Stimulated activated naive B cell treated with anti-CD40 and anti-IgM and Interleukin-4, amounts not matched to agents 10 μg/mL and 1 μg/mL and 100 μg/mL, for 72 hours (primary cell): Measurements from ENCODE around the gene SELPLG.
A peak's percentile ranks its signal among the peaks of the same experiment; 100 is the strongest.
"Not testable (repeated sequence)": the region's sequence is repeated elsewhere in the genome, so short reads cannot be mapped to it uniquely, and the experiment has no call there.

Source experiments
- ATAC-seq, 2 donors: fragments of 150-1000 bp; cut with Tn5 transposase; replicated peaks; 2 replicates each; pipeline ENCODE4 v1.10.0; 2021; ENCODE audit warnings: moderate library complexity in 1 of 2
- DNase-seq: peaks from one replicate; pipeline ENCODE4 v3.0.0; 2021
- H3K27ac Mint-ChIP-seq: one replicate; pipeline ENCODE4 v1.8.0; 2022; ENCODE audit warnings: mild to moderate bottlenecking, mixed read lengths
- H3K27me3 Mint-ChIP-seq, 2 donors: one replicate each; pipeline ENCODE4 v1.8.0; 2022; ENCODE audit warnings: mixed read lengths in 2 of 2
- H3K36me3 Mint-ChIP-seq, 2 donors: one replicate each; pipeline ENCODE4 v1.8.0; 2022; ENCODE audit warnings: mixed read lengths in 2 of 2, mild to moderate bottlenecking in 1 of 2
- H3K4me1 Mint-ChIP-seq, 2 donors: one replicate each; pipeline ENCODE4 v1.8.0; 2022; ENCODE audit warnings: mixed read lengths in 2 of 2, mild to moderate bottlenecking in 1 of 2
- H3K4me3 Mint-ChIP-seq, 2 donors: one replicate each; pipeline ENCODE4 v1.8.0; 2022; ENCODE audit warnings: mild to moderate bottlenecking in 2 of 2, mixed read lengths in 2 of 2, moderate library complexity in 1 of 2
- H3K9me3 Mint-ChIP-seq, 2 donors: one replicate each; pipeline ENCODE4 v1.8.0; 2022; ENCODE audit warnings: mixed read lengths in 2 of 2, mild to moderate bottlenecking in 1 of 2

Gene SELPLG

DNA sequence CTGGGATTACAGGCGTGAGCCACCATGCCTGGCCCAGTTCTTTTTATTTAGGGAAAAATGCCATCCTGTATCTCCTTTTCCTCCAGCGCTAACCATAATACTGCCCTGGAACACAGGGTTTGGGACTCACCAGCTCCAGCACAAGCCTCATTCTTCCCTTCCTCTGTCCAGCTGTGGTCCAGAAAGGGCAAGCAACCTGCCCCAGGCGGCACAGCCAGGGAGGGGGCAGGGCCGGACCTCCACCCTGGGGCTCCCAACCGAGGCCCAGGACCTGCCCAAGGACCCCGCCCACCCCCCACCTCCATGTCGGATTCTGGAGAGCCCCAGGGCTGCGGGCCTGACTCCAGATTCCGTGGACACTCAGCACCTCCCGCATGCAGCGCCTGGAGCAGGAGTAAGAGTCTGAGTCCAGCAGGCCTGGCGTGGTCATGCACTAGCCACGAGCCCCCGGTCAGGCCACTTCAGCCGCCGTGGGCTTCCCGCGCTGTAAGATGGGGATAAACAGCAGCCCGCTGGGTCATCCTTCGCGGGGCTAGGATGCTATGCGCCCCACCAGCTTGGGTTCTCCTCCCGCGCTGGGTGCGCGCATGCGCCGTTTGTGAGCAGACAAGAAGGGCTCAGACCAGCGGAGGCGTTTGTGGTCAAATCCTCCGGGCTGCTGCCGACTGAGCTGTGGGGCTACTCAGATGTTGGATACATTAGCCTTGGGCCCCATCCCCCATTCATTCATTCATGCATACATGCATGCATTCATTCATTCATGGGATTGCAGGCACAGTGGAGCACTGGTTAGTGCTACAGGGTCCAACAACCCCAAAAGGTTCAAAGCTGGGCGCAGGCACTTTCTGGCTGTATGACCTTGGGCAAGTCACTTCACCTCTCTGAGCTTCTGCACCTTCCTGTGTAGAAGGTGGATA is 52.1 kb downstream of the SELPLG start:
- Mint-ChIP-seq H3K27ac (no peak overlapping the region), H3K4me3 (no peak overlapping the region), H3K9me3 (peaks cover 8 to 11% of the 10 kb centered on the region in 2 donors), H3K27me3 (peaks cover 0 to 4% of the 10 kb centered on the region in 2 donors), H3K36me3 (no peaks in the 10 kb centered on the region), H3K4me1 (peaks cover 9 to 29% of the 10 kb centered on the region in 2 donors)
- DNase-seq: no peak
- ATAC-seq: no peak

DNA sequence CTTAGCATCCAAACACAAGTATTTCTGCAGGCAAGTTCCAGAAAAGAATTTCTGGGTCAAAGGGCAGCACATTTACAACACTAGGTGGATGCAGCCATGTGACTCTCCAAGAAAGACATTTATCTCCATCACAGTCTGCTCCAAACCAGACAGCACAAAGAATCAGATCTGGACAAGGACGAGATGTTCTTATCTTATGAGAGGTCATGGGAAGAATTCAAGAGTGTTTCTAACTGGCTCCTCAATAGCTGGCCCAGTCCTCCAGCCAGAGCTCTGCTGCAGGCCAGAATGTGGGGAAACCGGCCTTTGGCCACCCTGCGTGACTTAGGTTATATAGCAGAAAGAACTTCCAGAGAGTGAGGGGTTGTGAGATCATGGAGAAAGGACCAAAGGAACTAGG is 53.2 kb downstream of the SELPLG start:
- Mint-ChIP-seq H3K27me3 (peaks cover 0 to 4% of the 10 kb centered on the region in 2 donors), H3K36me3 (no peaks in the 10 kb centered on the region), H3K4me1 (peaks cover 9 to 29% of the 10 kb centered on the region in 2 donors), H3K27ac (no peak overlapping the region), H3K4me3 (no peak overlapping the region), H3K9me3 (peaks cover 8 to 11% of the 10 kb centered on the region in 2 donors)
- ATAC-seq (no peak), DNase-seq (no peak)

DNA sequence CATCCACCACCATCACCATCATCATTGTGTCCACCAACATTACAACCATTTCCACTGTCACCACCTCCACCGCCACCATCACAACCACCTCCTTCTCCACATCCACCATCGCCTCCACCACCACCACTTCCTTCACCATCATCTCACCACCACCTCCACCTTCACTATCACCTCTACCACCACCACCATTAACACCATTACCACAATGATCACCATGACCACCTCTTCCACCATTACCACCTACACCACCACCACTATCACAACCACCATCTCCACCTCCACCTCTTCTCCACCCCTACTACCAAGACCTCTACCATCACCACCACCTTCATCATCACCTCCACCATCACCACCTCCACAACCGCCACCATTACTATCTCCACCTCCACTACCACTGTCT is 54.9 kb downstream of the SELPLG start:
- H3K4me1 Mint-ChIP-seq: peaks cover 13 to 29% of the 10 kb centered on the region in 2 donors
- no peaks in the 10 kb centered on the region for H3K36me3 Mint-ChIP-seq
- no peak for ATAC-seq
- H3K27me3 Mint-ChIP-seq: no peaks in the 10 kb centered on the region
- no peak for DNase-seq
- H3K9me3 Mint-ChIP-seq: peaks cover 8 to 11% of the 10 kb centered on the region in 2 donors
- no peak overlapping the region for H3K4me3 Mint-ChIP-seq
- H3K27ac Mint-ChIP-seq: peak overlapping the region; percentile 0

DNA sequence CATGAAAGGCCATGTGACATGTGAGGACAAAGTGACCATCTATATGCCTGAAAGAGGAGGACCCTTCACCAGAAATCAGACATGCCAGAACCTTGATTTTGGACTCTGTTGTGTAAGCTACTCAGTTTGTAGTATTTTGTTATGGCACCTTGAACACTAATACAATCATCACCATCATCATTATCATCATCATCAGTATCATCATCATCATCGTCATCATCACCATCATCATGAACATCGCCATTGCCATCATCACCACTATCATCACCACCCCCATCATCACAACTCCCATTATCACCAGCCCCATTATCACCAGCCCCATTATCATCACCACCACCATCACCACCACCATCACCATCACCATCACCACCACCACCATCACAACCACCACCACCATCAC is 55.4 kb downstream of the SELPLG start:
- Mint-ChIP-seq H3K27ac (no peak overlapping the region), H3K4me1 (peaks cover 13 to 33% of the 10 kb centered on the region in 2 donors), H3K27me3 (no peaks in the 10 kb centered on the region), H3K36me3 (no peaks in the 10 kb centered on the region), H3K9me3 (peaks cover 8 to 11% of the 10 kb centered on the region in 2 donors), H3K4me3 (no peak overlapping the region)
- no peak for DNase-seq
- no peak for ATAC-seq

DNA sequence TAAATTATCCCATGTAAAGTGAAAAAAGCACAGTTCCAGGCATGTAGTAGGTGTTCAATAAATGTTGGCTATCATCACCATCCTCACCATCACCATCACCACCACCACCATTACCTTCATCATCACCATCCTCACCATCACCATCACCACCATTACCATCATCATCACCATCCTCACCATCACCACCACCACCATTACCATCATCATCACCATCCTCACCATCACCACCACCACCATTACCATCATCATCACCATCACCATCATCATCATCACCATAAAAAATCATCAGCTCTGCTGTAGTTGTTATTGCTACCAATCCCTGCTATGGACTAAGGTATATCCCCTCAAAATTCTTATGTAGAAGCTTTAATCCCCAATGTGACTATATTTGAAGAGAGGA is 56.2 kb downstream of the SELPLG start:
- no peak overlapping the region for H3K4me3 Mint-ChIP-seq
- H3K36me3 Mint-ChIP-seq: no peaks in the 10 kb centered on the region
- peaks cover 8 to 11% of the 10 kb centered on the region in 2 donors for H3K9me3 Mint-ChIP-seq
- peaks cover 19 to 41% of the 10 kb centered on the region in 2 donors for H3K4me1 Mint-ChIP-seq
- peak overlapping the region; percentile 56 for H3K27ac Mint-ChIP-seq
- DNase-seq (no peak), ATAC-seq (no peak)
- no peaks in the 10 kb centered on the region for H3K27me3 Mint-ChIP-seq

DNA sequence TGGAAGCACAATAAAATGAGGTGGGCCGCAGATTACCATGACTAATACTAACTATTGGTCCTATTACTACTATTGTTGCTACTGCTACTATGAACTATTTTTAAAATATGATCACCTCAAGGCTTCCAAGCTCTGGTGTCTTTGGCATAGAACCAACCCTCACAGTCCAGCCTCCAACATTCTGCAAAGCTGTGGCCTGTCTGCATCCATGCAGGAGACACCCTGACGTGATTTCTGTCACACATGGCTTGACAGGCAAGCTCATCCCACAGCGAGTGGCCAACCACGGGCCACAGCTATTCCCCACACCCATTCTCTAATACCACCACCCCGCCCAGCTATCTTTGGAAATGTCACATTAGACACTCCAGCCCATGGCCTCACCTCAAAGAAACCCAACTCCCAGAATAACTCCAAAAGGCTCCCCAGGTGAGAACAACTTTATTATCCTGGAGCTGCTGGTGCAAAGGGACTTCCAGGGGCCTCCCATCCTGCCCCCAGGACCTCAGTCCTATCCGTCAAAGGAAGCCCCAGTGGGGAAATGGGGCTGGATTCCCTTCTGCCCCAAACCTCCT is 56.9 kb downstream of the SELPLG start:
- Mint-ChIP-seq H3K27me3 (no peaks in the 10 kb centered on the region), H3K4me3 (no peak overlapping the region), H3K36me3 (no peaks in the 10 kb centered on the region), H3K27ac (no peak overlapping the region), H3K4me1 (peaks cover 25 to 48% of the 10 kb centered on the region in 2 donors), H3K9me3 (peaks cover 8 to 11% of the 10 kb centered on the region in 2 donors)
- no peak for DNase-seq
- no peak for ATAC-seq

DNA sequence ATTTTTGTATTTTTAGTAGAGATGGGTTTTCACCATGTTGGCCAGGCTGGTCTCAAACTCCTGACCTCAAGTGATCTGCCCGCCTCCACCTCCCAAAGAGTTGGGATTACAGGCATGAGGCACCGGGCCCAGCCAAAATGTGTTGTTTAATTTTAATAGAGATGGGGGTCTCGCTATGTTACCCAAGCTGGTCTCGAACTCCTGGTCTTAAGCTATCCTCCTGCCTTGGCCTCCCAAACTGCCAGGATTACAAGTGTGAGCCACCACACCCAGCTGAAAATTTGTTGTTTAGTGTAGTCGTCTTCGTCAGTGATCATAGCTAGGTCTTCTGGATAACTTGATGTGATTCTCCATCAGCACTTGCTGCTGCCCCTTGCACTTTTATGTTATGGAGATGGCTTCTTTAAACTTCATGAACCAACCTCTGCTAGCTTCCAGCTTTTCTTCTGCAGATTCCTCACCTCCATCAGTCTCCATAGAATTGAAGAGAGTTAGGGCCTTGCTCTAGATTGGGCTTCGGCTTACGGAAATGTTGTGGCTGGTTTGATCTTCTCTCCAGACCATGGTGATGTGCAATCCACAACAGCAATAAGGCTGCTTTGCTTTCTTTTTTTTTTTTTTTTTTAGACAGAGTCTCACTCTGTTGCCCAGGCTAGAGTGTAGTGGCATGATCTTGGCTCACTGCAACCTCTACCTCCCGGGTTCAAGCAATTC is 58.3 kb downstream of the SELPLG start:
- H3K9me3 Mint-ChIP-seq: peaks cover 8 to 11% of the 10 kb centered on the region in 2 donors
- no peak for DNase-seq
- peaks cover 4% of the 10 kb centered on the region in 2 donors for H3K36me3 Mint-ChIP-seq
- no peak overlapping the region for H3K27ac Mint-ChIP-seq
- H3K4me3 Mint-ChIP-seq: no peak overlapping the region
- peaks cover 36 to 55% of the 10 kb centered on the region in 2 donors for H3K4me1 Mint-ChIP-seq
- no peak for ATAC-seq
- no peaks in the 10 kb centered on the region for H3K27me3 Mint-ChIP-seq

DNA sequence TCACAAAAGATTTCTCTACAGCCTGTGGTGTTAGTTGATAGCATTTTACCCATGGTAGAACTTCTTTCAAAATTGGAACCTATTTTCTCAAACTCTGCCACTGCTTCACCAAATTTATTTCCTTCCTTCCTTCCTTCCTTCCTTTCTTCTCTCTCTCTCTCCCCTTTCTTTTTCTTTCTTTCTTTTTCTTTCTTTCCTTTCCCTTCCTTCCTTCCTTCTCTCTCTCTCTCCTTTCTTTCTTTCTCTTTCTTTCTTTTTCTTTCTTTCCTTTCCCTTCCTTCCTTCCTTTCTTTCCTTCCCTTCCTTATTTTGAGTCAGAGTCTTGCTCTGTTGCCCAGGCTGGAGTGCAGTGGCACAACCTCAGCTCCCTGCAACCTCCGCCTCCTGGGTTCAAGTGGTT is 59.4 kb downstream of the SELPLG start:
- H3K36me3 Mint-ChIP-seq, ATAC-seq, H3K27me3 Mint-ChIP-seq, H3K4me3 Mint-ChIP-seq, DNase-seq: not testable (repeated sequence)
- Mint-ChIP-seq H3K27ac (peak overlapping the region; percentile 77), H3K4me1 (peaks cover 37 to 55% of the 10 kb centered on the region in 2 donors), H3K9me3 (peaks cover 8 to 11% of the 10 kb centered on the region in 2 donors)

DNA sequence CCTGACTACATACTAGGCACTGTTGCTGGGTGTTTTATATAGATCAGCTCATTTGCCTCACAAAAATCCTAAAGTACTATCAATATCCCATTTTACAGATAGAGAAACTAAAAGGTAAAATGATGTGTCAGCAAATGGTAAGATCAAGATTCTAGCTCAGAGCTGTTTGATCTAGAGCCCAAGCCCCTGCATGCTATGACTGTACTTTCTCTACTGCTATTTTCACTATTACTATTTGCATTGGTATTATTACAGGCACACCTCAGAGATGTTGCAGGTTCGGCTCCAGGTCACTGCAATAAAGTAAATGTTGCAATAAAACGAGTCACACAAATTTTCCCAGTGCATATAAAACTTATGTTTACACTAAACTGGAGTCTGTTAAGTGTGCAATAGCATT is 60.4 kb downstream of the SELPLG start:
- DNase-seq: no peak
- Mint-ChIP-seq H3K36me3 (peaks cover 12 to 18% of the 10 kb centered on the region in 2 donors), H3K27me3 (no peaks in the 10 kb centered on the region), H3K9me3 (peaks cover 1 to 4% of the 10 kb centered on the region in 2 donors), H3K27ac (no peak overlapping the region), H3K4me1 (peaks cover 37 to 58% of the 10 kb centered on the region in 2 donors), H3K4me3 (no peak overlapping the region)
- ATAC-seq: peak; percentile 44 to 60

DNA sequence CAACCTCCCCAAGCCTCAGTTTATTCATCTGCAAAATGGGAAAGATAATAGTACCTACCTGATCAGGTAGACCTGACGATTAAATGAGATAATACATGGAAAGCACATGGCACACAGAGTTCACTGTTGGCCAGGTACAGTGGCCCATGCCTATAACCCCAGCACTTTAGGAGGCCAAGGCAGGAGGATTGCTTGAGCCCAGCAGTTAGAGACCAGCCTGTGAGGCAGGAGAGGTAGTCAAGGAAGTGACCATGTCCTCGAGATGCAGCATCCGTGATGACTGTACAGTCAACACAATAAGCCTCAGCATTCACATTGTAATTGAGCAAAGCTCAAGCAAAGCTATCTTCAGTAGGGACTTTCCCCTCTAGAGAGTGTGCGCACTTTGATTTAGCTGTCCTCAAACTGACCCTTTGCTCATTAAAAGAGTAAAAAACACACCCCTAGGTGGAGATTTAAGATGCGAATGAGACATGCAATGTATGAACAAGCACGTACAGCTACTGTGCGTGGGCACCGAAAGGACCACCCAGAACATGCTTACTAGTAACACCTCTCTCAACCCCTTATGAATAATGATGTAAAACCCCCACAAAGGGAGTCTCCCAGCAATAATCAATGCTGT is 61.4 kb downstream of the SELPLG start:
- Mint-ChIP-seq H3K27ac (peak overlapping the region; percentile 66), H3K4me3 (no peak overlapping the region), H3K9me3 (no peaks in the 10 kb centered on the region), H3K27me3 (no peaks in the 10 kb centered on the region), H3K4me1 (peaks cover 47 to 68% of the 10 kb centered on the region in 2 donors), H3K36me3 (peaks cover 13 to 23% of the 10 kb centered on the region in 2 donors)
- ATAC-seq (peak in 1 of 2 donors; percentile 14), DNase-seq (no peak)
